GM12874 (cell line): Measurements from ENCODE around the gene CNTNAP2.

ENCODE experiments used
- CTCF ChIP-seq: IDR thresholded peaks from 2 replicates; pipeline ENCODE4 v1.5.1; 2011; ENCODE audit warnings: low read depth, mild to moderate bottlenecking, control low read depth, low read length, moderate library complexity; ENCODE audit not compliant: insufficient read depth

Gene CNTNAP2

GRCh38 chr7:147978651-147979050 is 1862.0 kb downstream of the CNTNAP2 start:
- no peak for TF ChIP-seq CTCF

- TF ChIP-seq CTCF, result no peak
Observed at GRCh38 chr7:147980826-147981813, 1864.5 kb downstream of the CNTNAP2 start.

- TF ChIP-seq CTCF, result no peak
Observed at GRCh38 chr7:147982307-147982706, 1865.7 kb downstream of the CNTNAP2 start.

GRCh38 chr7:147984265-147984664 is 1867.7 kb downstream of the CNTNAP2 start:
- no peak for TF ChIP-seq CTCF

- TF ChIP-seq CTCF, result no peak
Observed at GRCh38 chr7:147990079-147990478, 1873.5 kb downstream of the CNTNAP2 start.

GRCh38 chr7:147990942-147991341 is 1874.3 kb downstream of the CNTNAP2 start:
- TF ChIP-seq CTCF, result no peak

GRCh38 chr7:147992698-147993097 is 1876.1 kb downstream of the CNTNAP2 start:
- TF ChIP-seq CTCF, result no peak
